Measurements from ENCODE around the gene EVX2. TPM values are rescaled to one million over a fixed set of nuclear protein-coding genes. Genes with fewer than 3 reads are reported as not detected.

Gene EVX2
- not detected in 5 replicates for total RNA-seq (2022; extraction: Qiagen RNA extraction; ENCODE audit: low read depth)

GRCh38 chr2:176083796-176084261, at the start of gene EVX2:
Gene EVX2, minus strand, starts transcription at chr2:176083962. Its CDS starts 186 bp downstream, at chr2:176083776.

GRCh38 chr2:176128982-176129796, 45.4 kb upstream of the EVX2 start, which contains the start of gene HOXD8:
Gene HOXD8, plus strand, starts transcription at chr2:176129705. Its CDS starts 662 bp downstream, at chr2:176130367.

GRCh38 chr2:176122683-176123410, 39.1 kb upstream of the EVX2 start, which contains the start of gene HOXD9:
Gene HOXD9, plus strand, starts transcription at chr2:176122719. Its CDS starts 50 bp downstream, at chr2:176122769.

GRCh38 chr2:176115883-176116813, 32.4 kb upstream of the EVX2 start, which contains the start of gene HOXD10:
Gene HOXD10, plus strand, starts transcription at chr2:176116778. Its CDS starts 56 bp downstream, at chr2:176116834.

GRCh38 chr2:176106581-176107539, 23.1 kb upstream of the EVX2 start, which contains the start of gene HOXD11:
Gene HOXD11, plus strand, starts transcription at chr2:176107280. Its CDS starts 76 bp downstream, at chr2:176107356.

GRCh38 chr2:176099728-176100546, 16.2 kb upstream of the EVX2 start, which contains the start of gene HOXD12:
Gene HOXD12, plus strand, starts transcription at chr2:176099795. Its CDS starts 7 bp downstream, at chr2:176099802.

GRCh38 chr2:176092270-176093144, 8.7 kb upstream of the EVX2 start, which contains the start of gene HOXD13:
Gene HOXD13, plus strand, starts transcription at chr2:176092721. Its CDS starts 170 bp downstream, at chr2:176092891.

Other genes with a start within 250 kb of the EVX2 start
- gene LNPK, start 81.7 kb downstream of the EVX2 start, total RNA-seq (2022; extraction: Qiagen RNA extraction; ENCODE audit: low read depth), result 8.3 to 15.2 TPM (median 13.6 TPM) in 5 replicates
- 0.16 to 0.35 TPM (median 0.19 TPM) in 5 replicates for gene HOXD13, start 8.8 kb upstream of the EVX2 start, total RNA-seq (2022; extraction: Qiagen RNA extraction; ENCODE audit: low read depth)
- gene HOXD12, start 15.8 kb upstream of the EVX2 start, total RNA-seq (2022; extraction: Qiagen RNA extraction; ENCODE audit: low read depth), result not detected in 5 replicates
- 6.5 to 7.7 TPM (median 6.6 TPM) in 5 replicates for gene HOXD11, start 23.3 kb upstream of the EVX2 start, total RNA-seq (2022; extraction: Qiagen RNA extraction; ENCODE audit: low read depth)
- 4.6 to 6.3 TPM (median 5.3 TPM) in 5 replicates for gene HOXD10, start 32.8 kb upstream of the EVX2 start, total RNA-seq (2022; extraction: Qiagen RNA extraction; ENCODE audit: low read depth)
- gene HOXD9, start 38.8 kb upstream of the EVX2 start, total RNA-seq (2022; extraction: Qiagen RNA extraction; ENCODE audit: low read depth), result 0.78 to 1.7 TPM (median 1.2 TPM) in 5 replicates
- gene HOXD8, start 45.7 kb upstream of the EVX2 start, total RNA-seq (2022; extraction: Qiagen RNA extraction; ENCODE audit: low read depth), result 4.4 to 6.2 TPM (median 4.8 TPM) in 5 replicates
- 0.27 to 0.71 TPM (median 0.47 TPM) in 5 replicates for gene HOXD4, start 67.6 kb upstream of the EVX2 start, total RNA-seq (2022; extraction: Qiagen RNA extraction; ENCODE audit: low read depth)
- gene HOXD3, start 73.3 kb upstream of the EVX2 start, total RNA-seq (2022; extraction: Qiagen RNA extraction; ENCODE audit: low read depth), result 0.07 to 0.20 TPM (median 0.13 TPM) in 4 of 5 replicates, not detected in the other
- 0.10 to 0.22 TPM (median 0.20 TPM) in 4 of 5 replicates, not detected in the other for gene HOXD1, start 104.7 kb upstream of the EVX2 start, total RNA-seq (2022; extraction: Qiagen RNA extraction; ENCODE audit: low read depth)
- 39.7 to 44.5 TPM (median 42.4 TPM) in 5 replicates for gene MTX2, start 185.5 kb upstream of the EVX2 start, total RNA-seq (2022; extraction: Qiagen RNA extraction; ENCODE audit: low read depth)